GM23338 (cell line): ENCODE results near the gene GLI3. TPM values are rescaled to one million over a fixed set of nuclear protein-coding genes. Genes with fewer than 3 reads are reported as not detected.
A peak's percentile ranks its signal among the peaks of the same experiment; 100 is the strongest.

Source experiments
- ATAC-seq: fragments of 200-7000 bp; cut with Tn5 transposase; 3 replicates; pipeline ENCODE4 v1.9.1; 2020
- DNase-seq: peaks from one replicate; pipeline ENCODE4 v3.0.0-alpha.2; 2015; ENCODE audit warnings: low spot score
- H2AFZ ChIP-seq: fragments of 200-600 bp; sonication (generic); 2 replicates; pipeline ENCODE4 v1.8.0; 2016; ENCODE audit warnings: antibody characterized with exemption, mild to moderate bottlenecking, moderate library complexity
- H3F3A ChIP-seq: fragments of 200-600 bp; sonication (generic); replicated peaks from 2 replicates; pipeline ENCODE4 v1.8.0; 2017; ENCODE audit warnings: antibody characterized with exemption, mixed run types, low read depth
- H3K27ac ChIP-seq: fragments of 200-600 bp; sonication (generic); 2 replicates; pipeline ENCODE4 v1.6.1; 2016; ENCODE audit warnings: low read depth
- H3K27me3 ChIP-seq: fragments of 200-600 bp; sonication (generic); 2 replicates; pipeline ENCODE4 v1.8.0; 2016; ENCODE audit warnings: mild to moderate bottlenecking, mixed run types, moderate library complexity; ENCODE audit not compliant: insufficient read depth
- H3K36me3 ChIP-seq: fragments of 200-600 bp; sonication (generic); 2 replicates; pipeline ENCODE4 v1.8.0; 2016; ENCODE audit warnings: mild to moderate bottlenecking; ENCODE audit not compliant: insufficient read depth
- H3K4me1 ChIP-seq: fragments of 200-600 bp; sonication (generic); 2 replicates; pipeline ENCODE4 v1.8.0; 2016; ENCODE audit warnings: mild to moderate bottlenecking, moderate library complexity; ENCODE audit not compliant: insufficient read depth
- H3K4me2 ChIP-seq: fragments of 200-600 bp; sonication (generic); 2 replicates; pipeline ENCODE4 v1.7.1; 2017; ENCODE audit warnings: mixed run types
- H3K4me3 ChIP-seq: fragments of 200-600 bp; sonication (generic); 2 replicates; pipeline ENCODE4 v1.6.1; 2016; ENCODE audit warnings: mixed run types
- H3K79me2 ChIP-seq: fragments of 200-600 bp; sonication (generic); replicated peaks from 2 replicates; pipeline ENCODE4 v1.8.0; 2017; ENCODE audit warnings: mild to moderate bottlenecking; ENCODE audit not compliant: insufficient read depth
- H3K9me2 ChIP-seq: fragments of 200-600 bp; sonication (generic); 2 replicates; pipeline ENCODE4 v1.8.0; 2017; ENCODE audit not compliant: insufficient read depth
- H4K20me1 ChIP-seq: fragments of 200-600 bp; sonication (generic); replicated peaks from 2 replicates; pipeline ENCODE4 v1.8.0; 2017; ENCODE audit warnings: mild to moderate bottlenecking; ENCODE audit not compliant: insufficient read depth
- H3K27ac Mint-ChIP-seq: 2 replicates; pipeline ENCODE4 v1.8.0; 2020; ENCODE audit warnings: inconsistent platforms, mild to moderate bottlenecking, moderate library complexity, mixed read lengths
- H3K27me3 Mint-ChIP-seq: 3 replicates; pipeline ENCODE4 v1.8.0; 2022; ENCODE audit warnings: low read depth, mild to moderate bottlenecking, moderate library complexity, mixed read lengths, inconsistent platforms; ENCODE audit not compliant: insufficient read depth, poor library complexity
- H3K36me3 Mint-ChIP-seq: 3 replicates; pipeline ENCODE4 v1.8.0; 2021; ENCODE audit warnings: low read depth, mild to moderate bottlenecking, inconsistent platforms, moderate library complexity, mixed read lengths
- H3K4me1 Mint-ChIP-seq: 3 replicates; pipeline ENCODE4 v1.8.0; 2020; ENCODE audit warnings: mild to moderate bottlenecking, inconsistent platforms, mixed read lengths
- H3K4me3 Mint-ChIP-seq: 3 replicates; pipeline ENCODE4 v1.8.0; 2021; ENCODE audit warnings: moderate library complexity, mild to moderate bottlenecking, inconsistent platforms, mixed read lengths
- H3K9me3 Mint-ChIP-seq: 3 replicates; pipeline ENCODE4 v1.8.0; 2020; ENCODE audit warnings: moderate library complexity, mild to moderate bottlenecking, inconsistent platforms, mixed read lengths
- CREB1 ChIP-seq: fragments of 250-450 bp; sonication (Bioruptor Pico); IDR thresholded peaks from 2 replicates; pipeline ENCODE4 v1.5.0; 2020; ENCODE audit warnings: low read depth, mild to moderate bottlenecking, moderate library complexity
- EZH2 ChIP-seq: fragments of 200-600 bp; sonication (generic); IDR thresholded peaks from one replicate; pipeline ENCODE4 v1.8.0; 2017; ENCODE audit warnings: antibody characterized with exemption, mild to moderate bottlenecking, low read depth; ENCODE audit not compliant: unreplicated experiment
- EZH2phosphoT487 ChIP-seq: fragments of 200-600 bp; sonication (generic); IDR thresholded peaks from one replicate; pipeline ENCODE4 v1.8.1; 2018; ENCODE audit warnings: antibody characterized with exemption; ENCODE audit not compliant: unreplicated experiment
- NANOG ChIP-seq: IDR thresholded peaks from 2 replicates; pipeline ENCODE4 v1.6.1; 2016; ENCODE audit warnings: antibody characterized with exemption, borderline replicate concordance
- POLR2AphosphoS5 ChIP-seq: IDR thresholded peaks from 2 replicates; pipeline ENCODE4 v1.6.1; 2016; ENCODE audit warnings: antibody characterized with exemption, low read depth
- STAT1 ChIP-seq: IDR thresholded peaks from one replicate; pipeline ENCODE4 v1.6.1; 2016; ENCODE audit warnings: antibody characterized with exemption; ENCODE audit not compliant: unreplicated experiment
- ZNF114 ChIP-seq: fragments of 250-450 bp; sonication (Bioruptor Pico); IDR thresholded peaks from 2 replicates; pipeline ENCODE4 v1.5.0; 2020; ENCODE audit warnings: mild to moderate bottlenecking, moderate library complexity
- polyA plus RNA-seq: library from polyadenylated mRNA; unstranded; fragments of >200 nt; fragmentation: Nextera tagmentation; extraction: Ambion mirVana; gene quantifications from 2 replicates; pipeline ENCODE4 v1.2.1, GENCODE V29; 2016
- total RNA-seq: library from RNA; depleted of rRNA; stranded (reverse); fragments of >200 nt; shearing (Covaris generic); gene quantifications from 2 replicates; pipeline ENCODE4 v1.2.3, GENCODE V29; 2014
- TF ChIP-seq, protein P1 (sequence below): IDR thresholded peaks from 2 replicates; pipeline ENCODE4 v1.6.1; 2016; ENCODE audit warnings: antibody characterized with exemption
- TF ChIP-seq, protein P2 (sequence below), 2 experiments: fragments of 200-600 bp in 1 of 2; sonication (generic) in 1 of 2; conservative IDR thresholded peaks; 2 replicates each; pipeline versions ENCODE4 v1.5.1 to v1.6.1; 2016 to 2017; ENCODE audit warnings: antibody characterized with exemption in 2 of 2, low read depth in 2 of 2, mild to moderate bottlenecking in 2 of 2, moderate library complexity in 1 of 2

GLI3 gene
- total and polyA plus RNA-seq, 2 experiments from 2014 or later = 16.1 to 17.9 TPM

DNA sequence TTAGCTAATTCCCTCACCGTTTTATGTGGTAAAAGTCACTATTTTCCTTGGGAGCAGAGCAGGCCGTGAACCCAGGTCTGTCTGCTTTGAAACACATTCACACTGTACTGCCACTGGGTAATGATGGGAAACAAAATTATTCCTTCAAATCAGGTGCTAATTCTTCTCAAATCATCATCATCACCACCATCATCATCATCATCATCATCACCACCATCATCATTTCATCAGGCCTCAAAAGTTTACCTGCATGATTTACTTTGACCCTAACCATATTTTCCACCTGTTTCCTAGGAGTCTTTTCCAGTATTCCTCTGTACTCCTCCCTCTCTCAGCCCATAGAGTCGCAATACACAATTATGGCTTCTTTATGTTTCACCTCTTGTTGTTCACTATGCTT, 220.5 kb downstream of the GLI3 start (continued):
- no peak for TF ChIP-seq EZH2
- no peak for TF ChIP-seq EZH2phosphoT487
- TF ChIP-seq, protein P1, sequence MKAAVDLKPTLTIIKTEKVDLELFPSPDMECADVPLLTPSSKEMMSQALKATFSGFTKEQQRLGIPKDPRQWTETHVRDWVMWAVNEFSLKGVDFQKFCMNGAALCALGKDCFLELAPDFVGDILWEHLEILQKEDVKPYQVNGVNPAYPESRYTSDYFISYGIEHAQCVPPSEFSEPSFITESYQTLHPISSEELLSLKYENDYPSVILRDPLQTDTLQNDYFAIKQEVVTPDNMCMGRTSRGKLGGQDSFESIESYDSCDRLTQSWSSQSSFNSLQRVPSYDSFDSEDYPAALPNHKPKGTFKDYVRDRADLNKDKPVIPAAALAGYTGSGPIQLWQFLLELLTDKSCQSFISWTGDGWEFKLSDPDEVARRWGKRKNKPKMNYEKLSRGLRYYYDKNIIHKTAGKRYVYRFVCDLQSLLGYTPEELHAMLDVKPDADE = no peak
- no peak for TF ChIP-seq STAT1
- TF ChIP-seq ZNF114 (CRISPR knock-in tag) = no peak
- no peak for TF ChIP-seq POLR2AphosphoS5
- no peak for TF ChIP-seq NANOG

DNA sequence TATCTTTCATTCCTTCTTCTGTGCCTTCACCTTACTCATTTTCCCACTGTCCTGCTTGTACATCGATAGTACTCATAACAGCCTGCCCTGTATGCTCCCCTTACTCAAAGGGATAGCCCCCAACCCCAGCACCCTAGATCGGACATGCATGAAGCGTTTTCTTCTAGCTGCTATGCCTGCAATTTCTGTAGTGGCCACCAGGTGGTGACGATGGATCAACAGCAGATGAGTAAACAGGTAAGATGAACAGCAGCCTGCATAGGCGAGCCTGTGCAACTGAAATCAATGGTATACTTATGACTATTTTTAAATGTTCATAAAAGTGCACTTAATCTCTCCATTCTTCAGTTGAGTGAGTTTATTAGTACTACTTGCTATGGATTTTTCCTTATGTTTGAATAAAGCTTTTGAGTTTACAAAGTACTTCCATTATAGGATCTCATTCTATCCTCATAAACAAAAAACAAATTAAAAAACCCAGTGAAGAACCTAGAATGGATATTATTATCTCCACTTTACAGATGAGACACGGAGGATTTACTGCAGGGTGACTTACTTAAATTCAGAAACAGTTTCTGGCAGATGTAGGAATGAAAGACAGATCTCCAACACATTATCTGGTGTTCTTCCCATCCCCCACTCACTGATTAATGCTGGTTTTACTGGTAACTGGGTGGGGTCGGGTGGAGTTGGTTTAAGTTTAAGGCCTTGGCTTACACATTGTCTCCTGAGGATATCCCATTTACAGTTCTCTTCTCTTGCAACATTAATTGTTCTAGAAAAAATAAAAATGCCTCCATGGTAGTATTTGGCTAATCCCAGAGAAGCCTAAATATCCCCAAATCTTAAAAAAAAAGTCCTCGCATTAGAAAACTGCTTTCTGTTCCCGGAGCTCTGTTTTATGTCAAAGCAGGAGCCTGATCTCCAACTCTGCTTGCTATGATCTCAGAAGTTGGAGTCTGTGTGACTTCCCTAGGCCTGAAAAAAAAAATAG, 222.1 kb downstream of the GLI3 start:
- Mint-ChIP-seq H3K4me1 (peaks cover 31% of the 10 kb centered on the region), H3K27ac (no peak overlapping the region), H3K27me3 (no peaks in the 10 kb centered on the region), H3K36me3 (peaks cover 34% of the 10 kb centered on the region), H3K4me3 (no peak overlapping the region), H3K9me3 (peaks cover 14% of the 10 kb centered on the region)
- Histone ChIP-seq H3K4me2 (no peak overlapping the region), H2AFZ (no peak overlapping the region), H3K27ac (no peak overlapping the region), H3F3A (no peaks in the 10 kb centered on the region), H4K20me1 (peaks cover 4% of the 10 kb centered on the region; the same call in 1 of the 2 replicates), H3K36me3 (no peaks in the 10 kb centered on the region), H3K9me2 (no peaks in the 10 kb centered on the region), H3K27me3 (no peaks in the 10 kb centered on the region), H3K79me2 (no peaks in the 10 kb centered on the region), H3K4me3 (no peak overlapping the region), H3K4me1 (peaks cover 6% of the 10 kb centered on the region)
- DNase-seq (peak; percentile 86), ATAC-seq (peak; percentile 87)
- TF ChIP-seq EZH2phosphoT487 (no peak), CREB1 (no peak)
- TF ChIP-seq, protein P2, sequence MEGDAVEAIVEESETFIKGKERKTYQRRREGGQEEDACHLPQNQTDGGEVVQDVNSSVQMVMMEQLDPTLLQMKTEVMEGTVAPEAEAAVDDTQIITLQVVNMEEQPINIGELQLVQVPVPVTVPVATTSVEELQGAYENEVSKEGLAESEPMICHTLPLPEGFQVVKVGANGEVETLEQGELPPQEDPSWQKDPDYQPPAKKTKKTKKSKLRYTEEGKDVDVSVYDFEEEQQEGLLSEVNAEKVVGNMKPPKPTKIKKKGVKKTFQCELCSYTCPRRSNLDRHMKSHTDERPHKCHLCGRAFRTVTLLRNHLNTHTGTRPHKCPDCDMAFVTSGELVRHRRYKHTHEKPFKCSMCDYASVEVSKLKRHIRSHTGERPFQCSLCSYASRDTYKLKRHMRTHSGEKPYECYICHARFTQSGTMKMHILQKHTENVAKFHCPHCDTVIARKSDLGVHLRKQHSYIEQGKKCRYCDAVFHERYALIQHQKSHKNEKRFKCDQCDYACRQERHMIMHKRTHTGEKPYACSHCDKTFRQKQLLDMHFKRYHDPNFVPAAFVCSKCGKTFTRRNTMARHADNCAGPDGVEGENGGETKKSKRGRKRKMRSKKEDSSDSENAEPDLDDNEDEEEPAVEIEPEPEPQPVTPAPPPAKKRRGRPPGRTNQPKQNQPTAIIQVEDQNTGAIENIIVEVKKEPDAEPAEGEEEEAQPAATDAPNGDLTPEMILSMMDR (conservative IDR thresholded peaks at IDR 0.05; ENCODE audit: low read depth in 2 of 2) = peak; percentile 94 to 99

DNA sequence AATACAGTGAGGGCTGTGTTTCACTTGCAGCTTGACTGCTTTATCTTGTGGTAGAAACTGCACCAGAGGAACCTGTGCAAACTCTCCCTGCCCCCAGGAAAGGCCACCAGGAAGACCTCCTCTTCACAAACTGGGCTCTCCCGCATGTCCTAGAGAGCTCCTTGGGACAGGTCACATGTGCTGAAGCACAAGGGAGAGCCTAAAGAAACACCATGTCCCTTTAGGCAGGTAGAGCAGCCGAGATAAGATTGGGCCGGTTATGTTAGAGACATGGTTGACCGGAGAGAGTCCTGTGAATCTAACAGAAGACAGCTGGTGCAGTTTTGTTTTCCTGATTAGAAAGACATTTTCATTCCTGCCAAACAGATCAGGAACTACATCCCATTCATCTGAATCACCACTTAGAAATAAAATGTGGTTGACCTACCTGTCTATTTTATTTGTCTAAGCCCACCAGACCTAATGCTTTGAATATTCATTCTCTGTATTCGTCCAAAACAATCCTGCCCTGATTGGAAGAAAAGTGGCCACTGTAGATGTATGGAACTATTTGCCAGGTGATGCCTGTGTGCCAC, 224.1 kb downstream of the GLI3 start:
- peaks cover 4% of the 10 kb centered on the region; the same call in 1 of the 2 replicates for H4K20me1 ChIP-seq
- no peaks in the 10 kb centered on the region for H3F3A ChIP-seq
- no peak overlapping the region for H3K27ac ChIP-seq
- H3K27me3 ChIP-seq = no peaks in the 10 kb centered on the region
- Mint-ChIP-seq H3K36me3 (peaks cover 38% of the 10 kb centered on the region), H3K27me3 (no peaks in the 10 kb centered on the region), H3K9me3 (peaks cover 14% of the 10 kb centered on the region), H3K27ac (no peak overlapping the region), H3K4me1 (peaks cover 18% of the 10 kb centered on the region), H3K4me3 (no peak overlapping the region)
- no peaks in the 10 kb centered on the region for H3K9me2 ChIP-seq
- H3K79me2 ChIP-seq = no peaks in the 10 kb centered on the region
- no peak overlapping the region for H3K4me3 ChIP-seq
- no peak for DNase-seq
- ATAC-seq = no peak
- H3K4me1 ChIP-seq = peaks cover 6% of the 10 kb centered on the region
- no peak overlapping the region for H2AFZ ChIP-seq
- H3K4me2 ChIP-seq = no peak overlapping the region
- H3K36me3 ChIP-seq = no peaks in the 10 kb centered on the region
- TF ChIP-seq NANOG = no peak
- TF ChIP-seq STAT1 = no peak
- no peak for TF ChIP-seq ZNF114 (CRISPR knock-in tag)
- TF ChIP-seq, protein P1 = no peak
